GM19328 (cell line): ENCODE data around the gene SLC25A19.

Experiments
- ATAC-seq: cut with Tn5 transposase; IDR thresholded peaks from one replicate; pipeline ENCODE4 v1.9.1; 2021; ENCODE audit warnings: mild to moderate bottlenecking, moderate library complexity; ENCODE audit not compliant: unreplicated experiment

Gene SLC25A19

DNA sequence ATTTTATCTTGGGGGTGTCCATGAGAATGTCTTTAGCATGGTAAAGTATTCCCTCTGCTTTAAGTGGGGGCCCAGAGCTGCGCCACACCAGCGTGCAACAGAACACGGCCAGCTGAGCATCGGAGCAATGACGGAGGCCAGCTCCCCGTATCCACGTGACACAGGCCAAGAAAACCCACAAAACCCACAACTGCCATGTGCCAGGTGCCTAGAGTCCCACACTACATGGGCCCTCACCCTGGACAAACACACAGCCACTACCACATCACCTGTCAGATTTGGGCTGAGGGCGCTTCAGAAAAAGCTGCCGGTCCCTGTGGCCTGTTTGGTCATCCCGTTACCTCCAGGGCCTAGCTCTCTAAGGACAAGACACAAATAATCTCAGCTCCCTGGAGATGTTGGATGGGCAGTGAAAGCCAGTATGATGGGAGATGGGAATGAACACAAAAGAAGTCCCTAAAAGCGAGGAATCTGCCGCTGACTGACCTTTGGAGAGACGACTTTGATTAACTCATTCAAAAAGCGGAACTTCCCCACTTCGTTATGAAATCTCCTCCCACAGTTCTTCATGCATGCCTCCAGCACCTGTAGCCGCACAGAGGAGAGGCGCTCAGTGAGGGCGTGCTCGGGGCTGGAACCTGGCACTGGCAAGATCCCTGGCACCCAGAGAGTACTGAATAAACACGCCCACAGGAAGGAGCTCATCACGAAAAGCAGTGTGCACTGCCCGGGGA, 44.9 kb downstream of the SLC25A19 start:
- no peak for ATAC-seq

DNA sequence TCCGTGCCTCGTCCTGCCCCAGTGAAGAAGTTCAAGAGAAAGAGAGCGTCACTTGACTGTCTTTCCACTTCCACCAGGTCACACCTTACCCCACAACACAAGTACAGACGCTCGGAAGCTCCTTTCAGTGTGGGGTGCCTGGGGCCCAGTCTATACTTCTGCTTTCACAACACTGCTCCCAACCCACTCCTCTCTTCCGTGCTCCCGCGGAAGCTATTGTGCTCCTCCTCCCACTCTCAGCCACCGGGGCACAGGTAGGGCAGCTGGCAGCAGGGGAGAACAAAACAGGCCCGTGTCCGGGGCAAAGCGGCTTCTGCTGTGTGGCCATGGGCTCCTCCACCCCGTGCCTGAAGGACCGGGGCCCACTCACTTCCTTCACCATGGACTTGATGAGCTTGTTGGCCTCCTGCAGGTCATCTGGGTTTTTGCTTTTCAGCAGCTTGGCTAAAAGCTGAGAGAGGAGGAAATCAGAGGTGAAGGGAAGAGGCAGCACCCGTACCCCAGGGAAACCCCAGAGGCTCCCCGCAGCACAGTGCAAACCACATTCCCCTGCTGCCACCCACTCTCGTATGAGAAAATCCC, 46.7 kb downstream of the SLC25A19 start:
- no peak for ATAC-seq

DNA sequence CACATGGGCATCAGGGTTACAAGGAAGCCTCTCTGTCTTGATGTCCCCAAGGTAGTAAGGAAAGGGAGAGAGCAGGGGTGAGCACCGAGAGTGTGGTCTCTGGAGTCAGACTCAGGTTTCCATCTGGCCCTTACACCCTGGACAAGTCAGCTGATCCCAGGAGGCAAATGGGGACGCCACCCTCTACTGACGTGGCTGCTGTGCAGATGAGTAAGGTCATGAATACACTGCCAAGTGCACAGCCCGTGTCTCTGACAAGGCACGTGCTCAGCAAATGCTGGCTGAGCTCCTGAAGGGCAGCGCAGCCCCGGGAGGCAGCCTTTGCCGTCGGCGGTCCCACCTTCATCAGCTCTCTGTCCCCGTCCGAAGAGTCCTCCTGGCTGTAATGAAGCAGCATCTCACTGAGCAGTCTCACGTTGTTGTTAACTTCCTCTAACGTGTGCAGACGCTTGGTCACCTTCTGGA, 47.2 kb downstream of the SLC25A19 start:
- ATAC-seq = no peak

DNA sequence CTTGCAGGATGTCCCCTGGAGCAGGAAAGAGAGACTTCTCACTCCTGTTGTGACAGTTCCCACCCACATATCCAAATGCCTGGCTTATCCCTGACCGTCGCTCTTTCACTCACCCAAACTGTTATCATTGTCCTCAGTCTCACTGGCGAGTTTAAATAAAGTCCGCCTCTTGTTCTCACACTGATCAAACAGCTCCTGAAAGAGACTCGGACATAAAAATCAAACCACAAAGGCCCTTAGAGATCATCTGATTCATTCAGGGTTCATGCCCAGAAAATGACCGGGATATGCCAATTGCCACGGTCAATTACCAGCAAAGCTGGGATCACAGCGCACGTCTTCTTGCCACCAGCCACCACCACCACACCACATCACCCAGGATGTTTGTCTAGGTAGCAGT, 47.7 kb downstream of the SLC25A19 start:
- ATAC-seq = no peak

DNA sequence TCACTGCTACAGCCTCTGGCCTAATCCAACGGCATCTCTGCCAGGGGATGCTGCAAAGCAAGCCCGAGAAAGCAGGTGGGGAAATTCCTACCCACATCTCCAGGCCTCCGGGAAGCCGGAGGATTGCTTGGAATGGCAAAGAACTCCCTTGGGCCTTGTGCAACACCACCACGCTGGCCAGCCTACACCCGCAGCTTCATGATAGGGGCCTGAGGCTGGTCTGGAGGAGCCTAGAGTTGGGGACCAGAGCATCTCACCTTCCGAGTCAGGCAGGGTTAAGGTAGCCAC, 48.1 kb downstream of the SLC25A19 start:
- ATAC-seq = no peak

DNA sequence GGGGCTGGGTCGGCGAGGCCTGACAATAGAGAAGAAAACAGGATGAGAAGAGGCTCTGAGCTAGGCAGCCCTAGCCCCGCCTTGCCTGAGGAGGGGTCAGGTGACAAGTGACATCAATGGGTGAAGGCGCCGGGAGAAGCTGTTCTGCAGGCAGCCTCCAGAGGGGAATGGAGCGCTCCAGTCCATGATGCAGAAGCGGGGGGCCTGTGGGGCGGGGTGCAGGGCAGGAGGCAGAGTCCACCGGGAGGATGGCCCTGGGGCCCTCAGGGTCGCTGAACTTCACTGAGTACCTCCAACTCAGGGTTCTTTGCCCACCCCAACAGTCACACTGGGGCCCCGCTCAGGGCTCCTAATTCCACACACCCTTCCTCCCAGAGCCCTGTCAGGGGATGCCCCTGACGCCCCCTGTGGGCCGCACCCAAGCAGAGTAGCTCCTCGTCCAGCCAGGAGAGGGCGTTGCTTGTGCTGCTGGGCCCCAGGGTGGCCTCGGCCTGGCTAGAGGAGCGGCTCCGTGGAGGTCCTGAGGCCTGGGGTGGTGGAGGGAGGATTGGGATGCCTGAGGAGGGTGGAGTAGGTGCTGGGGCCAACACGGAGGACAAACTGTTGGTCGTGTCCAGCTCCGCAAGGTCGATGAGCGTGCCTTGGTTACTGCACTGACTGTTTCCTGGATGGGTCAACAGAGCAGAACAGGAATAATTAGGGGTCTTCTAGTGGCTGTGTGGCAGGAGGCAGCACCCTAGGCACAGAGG, 48.7 kb downstream of the SLC25A19 start:
- no peak for ATAC-seq

DNA sequence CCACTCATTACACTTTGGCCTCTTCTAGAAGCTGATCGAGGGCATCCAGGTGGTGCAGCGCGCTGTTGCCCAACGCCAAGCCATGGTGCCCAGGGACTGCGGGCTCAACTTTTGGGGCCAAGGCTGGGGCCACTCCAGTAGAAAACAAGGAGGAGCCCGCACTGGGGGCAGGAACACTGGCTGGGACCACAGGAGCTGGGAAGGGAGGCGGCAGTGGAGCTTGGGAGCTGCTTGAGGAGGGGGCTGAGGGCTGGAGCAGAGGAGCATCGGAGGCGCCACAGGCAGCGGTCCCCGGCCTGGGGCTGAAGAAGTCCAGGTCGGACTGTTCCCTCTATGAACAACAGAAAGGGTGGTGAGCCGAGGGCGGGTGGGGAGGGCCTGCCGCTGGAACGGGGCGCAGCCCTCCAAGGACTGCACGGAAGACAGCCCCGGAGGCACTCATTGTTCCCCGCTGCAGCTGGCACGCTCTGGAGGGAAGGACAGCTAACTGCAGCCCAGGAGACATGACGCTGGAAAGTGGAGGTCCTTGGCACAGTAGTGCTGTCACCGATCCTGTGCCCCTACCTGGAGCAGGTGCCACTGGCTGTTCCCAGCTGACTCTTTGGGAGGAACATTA, 49.3 kb downstream of the SLC25A19 start:
- ATAC-seq = no peak

DNA sequence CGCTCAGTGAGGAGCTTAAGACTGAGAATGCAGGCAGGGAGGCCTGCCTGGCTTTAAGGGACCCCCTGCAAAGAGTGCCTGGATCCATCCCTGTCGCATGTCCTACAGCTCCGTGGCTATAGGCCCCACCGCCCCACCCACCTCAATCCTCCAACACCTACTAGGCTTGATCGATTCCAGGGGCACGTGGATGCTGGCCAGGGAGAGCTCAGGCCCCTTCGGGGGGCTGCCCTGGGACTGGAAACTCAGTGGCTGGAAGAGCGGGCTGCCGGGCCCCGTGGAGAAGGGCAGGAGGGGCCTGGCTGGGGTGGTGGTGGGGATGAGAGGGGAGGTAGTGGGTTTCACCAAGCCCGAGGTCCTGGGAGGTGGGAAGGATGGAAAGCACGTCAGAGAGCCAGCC, 50.0 kb downstream of the SLC25A19 start:
- ATAC-seq = no peak

DNA sequence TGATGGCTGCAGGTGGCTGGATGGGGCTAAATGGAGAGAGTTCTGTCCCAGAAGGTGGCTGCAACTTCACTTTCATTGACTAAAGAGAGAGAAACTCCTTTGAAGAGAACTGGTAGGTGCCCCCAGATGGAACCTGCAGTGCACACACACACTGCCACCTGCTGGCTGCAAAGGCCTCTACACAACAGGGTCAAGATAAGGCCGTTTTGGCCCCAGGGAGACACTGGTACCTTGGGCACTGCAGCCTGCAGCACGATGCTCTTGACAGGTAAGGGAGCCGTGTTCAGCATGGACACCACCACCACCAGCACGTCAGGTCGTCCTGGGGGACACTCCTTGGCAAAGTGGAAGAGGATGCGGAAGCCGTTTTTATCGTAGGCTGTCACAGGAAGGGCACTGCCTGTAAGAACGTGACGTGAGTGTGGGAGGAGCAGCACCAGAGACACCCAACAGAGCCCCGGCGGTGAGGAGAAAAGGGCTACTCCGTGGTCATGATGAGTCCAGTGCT, 50.5 kb downstream of the SLC25A19 start:
- no peak for ATAC-seq

DNA sequence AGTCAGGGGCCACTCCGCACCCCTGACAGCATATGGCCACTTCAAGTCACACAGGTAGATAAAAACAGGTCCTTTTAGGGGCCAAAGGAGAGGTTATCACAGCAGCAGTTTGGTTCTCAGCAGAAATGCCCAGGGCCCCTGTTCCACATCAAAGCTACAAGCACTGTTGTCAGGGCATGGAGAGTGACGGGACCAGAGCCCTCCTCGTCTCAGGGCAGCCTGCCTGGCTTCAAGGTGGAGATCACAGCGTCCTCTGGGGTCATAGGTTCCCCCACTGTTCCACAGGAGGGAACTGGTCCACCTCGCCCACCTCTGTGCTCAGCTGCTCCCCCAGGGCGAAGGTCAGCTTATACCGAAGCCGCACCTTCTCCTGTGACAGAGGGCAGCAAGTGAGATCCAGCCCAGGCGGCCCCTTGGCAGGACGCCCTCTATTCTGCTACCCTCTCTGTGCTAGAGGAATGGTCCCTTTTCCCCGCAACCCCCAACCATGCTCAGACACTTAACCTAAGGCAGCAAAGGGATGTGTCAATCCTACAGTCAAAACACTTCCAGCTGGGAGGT, 51.1 kb downstream of the SLC25A19 start:
- no peak for ATAC-seq

DNA sequence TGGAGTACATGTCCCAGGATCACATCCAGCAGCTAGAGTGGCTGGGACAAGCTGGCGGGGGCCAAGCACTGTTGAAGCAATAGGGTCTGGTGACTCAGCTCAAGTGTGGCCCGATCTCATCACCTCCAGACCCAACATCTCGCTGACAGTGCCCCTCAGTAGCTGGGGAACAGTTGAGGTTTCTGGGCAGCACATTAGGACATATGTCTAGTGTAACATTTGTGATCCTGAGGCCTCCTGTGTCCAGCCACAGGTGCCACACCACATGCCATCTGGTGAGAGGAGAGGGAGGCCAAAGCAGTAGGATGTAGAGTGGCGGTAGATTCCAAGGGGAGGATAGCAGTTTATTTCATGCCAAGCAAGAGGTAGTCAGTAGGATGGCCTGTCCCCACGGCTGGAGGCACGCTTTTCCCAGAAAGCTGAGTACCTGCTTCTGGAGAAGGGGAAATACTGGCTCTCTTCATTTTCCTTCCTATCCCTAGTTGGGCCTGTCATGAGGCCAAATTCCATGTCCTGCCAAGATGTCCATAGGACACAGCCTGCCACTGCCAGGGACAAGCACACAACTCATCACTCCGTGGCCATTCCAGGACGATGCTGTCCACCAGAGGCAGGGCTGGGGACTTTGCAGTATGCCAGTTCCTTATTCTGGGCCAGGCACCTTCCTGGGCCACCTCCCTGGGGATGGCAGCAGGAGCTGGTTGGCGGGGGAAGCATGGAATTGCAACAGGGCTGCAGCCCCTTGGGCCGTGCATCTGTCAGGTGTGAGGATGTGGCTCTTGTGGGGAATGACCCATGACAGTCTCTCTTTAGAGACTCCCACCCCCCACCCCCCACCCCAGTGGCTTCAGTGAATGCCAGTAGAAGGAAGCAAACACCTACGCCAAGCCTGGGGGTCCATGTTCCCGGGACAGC, 51.9 kb downstream of the SLC25A19 start:
- ATAC-seq = no peak

DNA sequence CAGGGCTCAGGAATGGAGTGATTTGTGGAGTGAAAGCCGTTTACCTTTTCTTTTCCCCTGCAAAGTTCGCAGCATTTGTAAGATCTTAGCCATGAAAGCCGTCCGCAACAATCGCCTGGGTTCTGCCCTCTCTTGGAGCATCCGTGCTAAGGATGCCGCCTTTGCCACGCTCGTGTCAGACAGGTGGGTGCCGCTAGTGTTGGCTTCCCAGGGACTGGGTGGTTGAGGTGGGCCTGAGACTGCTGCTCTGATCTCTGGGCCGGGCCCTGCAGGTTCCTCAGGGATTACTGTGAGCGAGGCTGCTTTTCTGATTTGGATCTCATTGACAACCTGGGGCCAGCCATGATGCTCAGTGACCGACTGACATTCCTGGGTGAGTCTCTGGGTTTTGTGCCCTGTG, 56.4 kb downstream of the SLC25A19 start:
- ATAC-seq = no peak

DNA sequence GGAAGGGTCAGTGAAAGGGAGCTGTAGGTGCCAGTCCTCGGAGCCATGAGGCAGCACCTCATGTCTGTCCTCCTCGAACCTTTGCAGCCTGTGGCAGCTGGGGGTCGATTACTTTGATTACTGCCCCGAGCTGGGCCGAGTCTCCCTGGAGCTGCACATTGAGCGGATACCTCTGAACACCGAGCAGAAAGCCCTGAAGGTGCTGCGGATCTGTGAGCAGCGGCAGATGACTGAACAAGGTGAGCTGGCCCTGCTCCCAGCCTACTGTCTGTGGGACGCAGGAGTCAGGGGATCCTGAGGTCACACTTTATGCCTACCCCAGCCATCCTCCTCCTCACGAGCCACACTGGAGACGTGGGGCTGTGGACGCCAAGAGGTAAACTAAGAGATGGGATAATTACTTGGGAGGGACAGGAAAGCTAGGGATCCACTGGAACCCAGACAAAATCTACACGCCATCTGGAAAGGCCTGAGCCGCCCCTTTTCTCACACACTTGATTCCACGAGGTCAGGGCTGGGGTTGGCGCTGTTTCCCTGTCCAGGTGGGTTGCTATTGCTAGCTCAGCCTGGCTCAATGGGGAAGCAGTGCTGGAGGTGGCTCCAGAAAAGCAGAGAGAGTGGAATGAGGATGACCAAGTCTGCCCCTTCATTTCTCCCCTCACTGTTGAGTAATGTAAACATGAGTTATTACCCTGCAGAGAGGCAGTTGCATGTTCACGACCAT, 57.3 kb downstream of the SLC25A19 start:
- no peak for ATAC-seq

DNA sequence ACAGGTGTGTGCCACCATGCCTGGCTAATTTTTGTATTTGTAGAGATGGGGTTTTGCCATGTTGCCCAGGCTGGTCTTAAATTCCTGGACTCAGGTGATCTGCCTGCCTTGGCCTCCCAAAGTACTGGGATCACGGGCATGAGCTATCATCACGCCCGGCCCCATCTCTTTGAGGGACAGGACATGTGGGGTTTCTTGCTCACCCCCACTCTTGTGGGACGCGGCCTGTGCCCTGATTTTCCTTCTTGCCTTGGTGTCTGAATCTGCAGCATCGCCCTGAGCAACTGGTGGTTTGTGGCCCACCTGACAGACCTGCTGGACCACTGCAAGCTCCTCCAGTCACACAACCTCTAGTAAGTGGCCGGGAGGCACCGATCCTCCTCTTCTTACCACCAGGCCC, 58.2 kb downstream of the SLC25A19 start:
- ATAC-seq = no peak

DNA sequence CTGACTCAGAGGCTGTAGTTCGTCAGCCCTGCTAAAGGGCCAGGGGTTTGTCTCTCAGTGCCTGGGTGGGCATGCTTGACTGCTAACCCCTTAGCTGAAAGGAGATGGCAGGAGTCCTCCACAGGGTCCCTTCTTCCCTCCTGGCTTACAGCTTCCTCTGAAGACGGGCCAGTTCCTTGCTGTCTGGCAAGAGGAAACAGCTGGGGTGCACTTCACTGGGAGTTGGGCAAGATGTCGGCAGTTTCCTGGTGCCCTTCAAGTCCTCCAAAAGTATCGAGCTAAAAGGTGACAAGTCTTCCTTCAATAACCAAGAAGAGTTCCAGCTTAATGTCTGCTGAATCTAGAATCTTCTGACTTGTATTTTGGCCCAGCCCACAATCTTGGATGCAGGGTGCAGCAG, 60.4 kb downstream of the SLC25A19 start:
- ATAC-seq = no peak

DNA sequence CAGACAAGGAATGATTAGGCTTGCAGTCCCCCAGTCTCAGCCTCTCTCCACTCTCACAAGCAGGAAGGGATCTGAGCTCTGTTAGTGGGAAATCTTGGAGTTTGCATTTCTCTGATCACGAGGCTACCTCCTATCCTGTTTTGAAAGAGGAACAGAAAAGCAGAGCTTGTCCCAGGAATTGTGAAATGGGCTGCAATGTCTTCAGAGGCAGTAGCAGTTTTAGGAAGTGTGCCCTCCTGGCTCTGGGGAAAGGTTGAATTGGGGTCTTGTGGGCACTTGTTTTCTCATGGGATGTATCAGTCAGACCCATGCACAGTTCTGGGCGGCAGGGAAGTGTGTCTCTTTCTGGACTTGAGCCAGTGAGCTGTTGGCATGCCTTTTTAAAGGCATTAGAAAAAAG, 60.9 kb downstream of the SLC25A19 start:
- no peak for ATAC-seq

DNA sequence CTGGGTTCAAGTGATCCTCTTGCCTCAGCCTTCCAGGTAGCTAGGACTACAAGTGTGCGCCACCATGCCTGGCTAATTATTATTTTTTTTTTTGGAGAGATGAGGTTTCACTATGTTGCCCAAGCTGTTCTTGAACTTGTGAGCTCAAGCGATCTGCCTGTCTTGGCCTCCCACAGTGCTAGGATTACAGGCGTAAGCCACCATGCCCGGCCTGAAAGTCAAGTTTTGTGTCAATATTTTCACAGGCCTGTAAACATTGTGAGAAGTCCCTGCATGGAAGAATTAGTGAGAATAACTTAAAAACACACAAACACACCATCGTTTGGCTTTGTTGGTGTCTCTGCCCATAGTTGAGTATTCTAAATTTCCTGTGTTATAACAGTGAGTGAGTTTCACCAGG, 61.5 kb downstream of the SLC25A19 start:
- no peak for ATAC-seq

DNA sequence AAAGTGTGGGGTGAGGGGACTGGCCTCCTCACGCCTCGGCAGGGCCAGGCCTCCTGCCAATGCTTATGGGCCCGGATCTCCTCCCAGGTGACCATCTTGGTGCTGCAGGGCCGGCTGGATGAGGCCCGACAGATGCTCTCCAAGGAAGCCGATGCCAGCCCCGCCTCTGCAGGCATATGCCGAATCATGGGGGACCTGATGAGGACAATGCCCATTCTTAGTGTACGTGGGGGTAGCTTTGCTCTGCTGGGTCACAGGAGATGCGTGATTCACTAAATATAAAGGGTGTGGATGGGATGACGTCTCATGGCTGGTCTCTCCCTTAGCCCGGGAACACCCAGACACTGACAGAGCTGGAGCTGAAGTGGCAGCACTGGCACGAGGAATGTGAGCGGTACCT, 64.2 kb downstream of the SLC25A19 start:
- ATAC-seq = no peak
